IMR-90 (cell line): ENCODE measurements around the gene SNAPC2. TPM values are rescaled to one million over a fixed set of nuclear protein-coding genes. Genes with fewer than 3 reads are reported as not detected.

Experiments used
- ATAC-seq: fragments of 200-7000 bp; cut with Tn5 transposase; 2 replicates; pipeline ENCODE4 v1.9.1; 2020; ENCODE audit warnings: low read depth, mild to moderate bottlenecking, moderate library complexity
- BruUV-seq: library from RNA; stranded (reverse); fragments of 400-500 nt; replicated peaks from 2 replicates; lab custom pipeline; 2021; lab: Mats Ljungman, UMichigan
- CTCF ChIA-PET: fragments of 300-600 bp; formaldehyde crosslinking; extraction: SDS; loops from one replicate; lab custom pipeline; 2021; ENCODE audit warnings: antibody characterized with exemption; lab: Yijun Ruan, JAX
- POLR2A ChIA-PET: fragments of 300-600 bp; sonication (Branson Sonifier 250); formaldehyde crosslinking; loops from one replicate; lab custom pipeline; 2022; ENCODE audit warnings: antibody characterized with exemption; ENCODE audit not compliant: unreplicated experiment; lab: Charles Lee
- DNase-seq: peaks from one replicate; pipeline ENCODE4 v3.0.0; 2013
- H2AFZ ChIP-seq: replicated peaks from 2 replicates; pipeline ENCODE3; 2013; ENCODE audit warnings: low read length, mild to moderate bottlenecking; ENCODE audit not compliant: poor library complexity
- H2AK5ac ChIP-seq: 2 replicates; pipeline ENCODE4 v1.6.1; 2013; ENCODE audit warnings: low read depth, low read length, inconsistent platforms
- H2AK9ac ChIP-seq: replicated peaks from 2 replicates; pipeline ENCODE3; 2013; ENCODE audit warnings: mild to moderate bottlenecking, low read depth, low read length, moderate library complexity; ENCODE audit not compliant: poor library complexity
- H2BK120ac ChIP-seq: 2 replicates; pipeline ENCODE4 v1.6.1; 2013; ENCODE audit warnings: low read depth, low read length, inconsistent platforms
- H2BK15ac ChIP-seq: 3 replicates; pipeline ENCODE4 v1.6.1; 2013; ENCODE audit warnings: low read depth, low read length, inconsistent platforms
- H2BK20ac ChIP-seq: 2 replicates; pipeline ENCODE4 v1.6.1; 2013; ENCODE audit warnings: low read depth, mild to moderate bottlenecking, inconsistent platforms, low read length, moderate library complexity
- H2BK5ac ChIP-seq: 2 replicates; pipeline ENCODE4 v1.6.1; 2013; ENCODE audit warnings: mild to moderate bottlenecking, low read depth, low read length, inconsistent platforms; ENCODE audit not compliant: poor library complexity, severe bottlenecking
- H3K14ac ChIP-seq: replicated peaks from 2 replicates; pipeline ENCODE4 v1.6.1; 2013; ENCODE audit warnings: low read depth, low read length, inconsistent platforms
- H3K18ac ChIP-seq: 2 replicates; pipeline ENCODE4 v1.6.1; 2013; ENCODE audit warnings: low read depth, low read length, control low read depth
- H3K23ac ChIP-seq: 2 replicates; pipeline ENCODE4 v1.6.1; 2013; ENCODE audit warnings: low read depth, low read length, inconsistent platforms
- H3K27ac ChIP-seq: 2 replicates; pipeline ENCODE4 v1.5.1; 2013; ENCODE audit warnings: mild to moderate bottlenecking, control low read depth, low read length; ENCODE audit not compliant: insufficient read depth
- H3K27me3 ChIP-seq: 2 replicates; pipeline ENCODE4 v1.6.1; 2013; ENCODE audit warnings: low read length; ENCODE audit not compliant: control insufficient read depth, insufficient read depth
- H3K36me3 ChIP-seq: 2 replicates; pipeline ENCODE4 v1.6.1; 2013; ENCODE audit warnings: low read length, mixed read lengths; ENCODE audit not compliant: control insufficient read depth, insufficient read depth
- H3K4ac ChIP-seq: 2 replicates; pipeline ENCODE4 v1.6.1; 2013; ENCODE audit warnings: low read depth, low read length, inconsistent platforms
- H3K4me1 ChIP-seq: 2 replicates; pipeline ENCODE4 v1.6.1; 2013; ENCODE audit warnings: low read length, mixed read lengths; ENCODE audit not compliant: control insufficient read depth, insufficient read depth
- H3K4me2 ChIP-seq: 2 replicates; pipeline ENCODE4 v1.6.1; 2013; ENCODE audit warnings: low read depth, mild to moderate bottlenecking, control low read depth, low read length, moderate library complexity
- H3K4me3 ChIP-seq: 2 replicates; pipeline ENCODE4 v1.5.1; 2013; ENCODE audit warnings: low read depth, mild to moderate bottlenecking, control low read depth, low read length, moderate library complexity; ENCODE audit not compliant: insufficient read depth
- H3K56ac ChIP-seq: 2 replicates; pipeline ENCODE4 v1.6.1; 2013; ENCODE audit warnings: low read length, inconsistent platforms; ENCODE audit not compliant: insufficient read depth; ENCODE audit errors: extremely low read depth
- H3K79me1 ChIP-seq, 2 experiments: 2 replicates each; pipeline ENCODE4 v1.6.1; 2013; ENCODE audit warnings: low read length in 2 of 2, inconsistent platforms in 1 of 2, low read depth in 1 of 2
- H3K9ac ChIP-seq: 2 replicates; pipeline ENCODE4 v1.6.1; 2013; ENCODE audit warnings: low read depth, low read length, control low read depth
- H3K9me1 ChIP-seq: 2 replicates; pipeline ENCODE4 v1.6.1; 2013; ENCODE audit warnings: low read length, inconsistent platforms; ENCODE audit not compliant: insufficient read depth
- H3K9me3 ChIP-seq: 2 replicates; pipeline ENCODE4 v1.6.1; 2013; ENCODE audit warnings: low read length; ENCODE audit not compliant: control insufficient read depth, insufficient read depth
- H4K20me1 ChIP-seq: 2 replicates; pipeline ENCODE4 v1.6.1; 2013; ENCODE audit warnings: low read length, inconsistent platforms; ENCODE audit not compliant: insufficient read depth
- H4K5ac ChIP-seq: 2 replicates; pipeline ENCODE4 v1.6.1; 2013; ENCODE audit warnings: mild to moderate bottlenecking, low read depth, low read length, control low read depth
- H4K8ac ChIP-seq, 2 experiments: 2 replicates each; pipeline ENCODE4 v1.6.1; 2013; ENCODE audit warnings: low read depth in 2 of 2, low read length in 2 of 2, control low read depth in 1 of 2, inconsistent platforms in 1 of 2
- H4K91ac ChIP-seq: 2 replicates; pipeline ENCODE4 v1.6.1; 2013; ENCODE audit warnings: low read depth, low read length, inconsistent platforms; ENCODE audit not compliant: insufficient read depth
- BHLHE40 ChIP-seq: fragments of 150-350 bp; IDR thresholded peaks from 2 replicates; pipeline ENCODE4 v1.6.1; 2016; ENCODE audit warnings: mild to moderate bottlenecking, low read depth, low read length
- CEBPB ChIP-seq: IDR thresholded peaks from 2 replicates; pipeline ENCODE4 v1.6.1; 2012; ENCODE audit warnings: low read depth, low read length, improper control_type of control experiment
- ELK1 ChIP-seq: fragments of 150-350 bp; IDR thresholded peaks from 2 replicates; pipeline ENCODE4 v1.6.1; 2016; ENCODE audit warnings: low read depth, mild to moderate bottlenecking, low read length, moderate library complexity, borderline replicate concordance
- MAFK ChIP-seq: IDR thresholded peaks from 2 replicates; pipeline ENCODE4 v1.6.1; 2012; ENCODE audit warnings: low read depth, low read length, improper control_type of control experiment
- MAZ ChIP-seq: IDR thresholded peaks from 2 replicates; pipeline ENCODE4 v1.6.1; 2012; ENCODE audit warnings: low read depth, mild to moderate bottlenecking, low read length, improper control_type of control experiment, moderate library complexity, borderline replicate concordance
- MXI1 ChIP-seq: IDR thresholded peaks from 2 replicates; pipeline ENCODE4 v1.6.1; 2012; ENCODE audit warnings: low read depth, mild to moderate bottlenecking, low read length, moderate library complexity, borderline replicate concordance
- POLR2A ChIP-seq: IDR thresholded peaks from 2 replicates; pipeline ENCODE4 v1.6.1; 2012; ENCODE audit warnings: mild to moderate bottlenecking, low read depth, low read length
- RAD21 ChIP-seq: IDR thresholded peaks from 2 replicates; pipeline ENCODE4 v1.6.1; 2012; ENCODE audit warnings: low read length, improper control_type of control experiment
- RCOR1 ChIP-seq: IDR thresholded peaks from 2 replicates; pipeline ENCODE4 v1.6.1; 2012; ENCODE audit warnings: mild to moderate bottlenecking, low read length, improper control_type of control experiment; ENCODE audit not compliant: insufficient replicate concordance
- RFX5 ChIP-seq: IDR thresholded peaks from 2 replicates; pipeline ENCODE4 v1.8.0; 2012; ENCODE audit warnings: low read depth, mild to moderate bottlenecking, low read length, moderate library complexity
- SMC3 ChIP-seq: fragments of 150-350 bp; IDR thresholded peaks from 2 replicates; pipeline ENCODE4 v1.6.1; 2016; ENCODE audit warnings: low read depth, mild to moderate bottlenecking, antibody characterized with exemption, low read length, moderate library complexity
- WGBS, 2 experiments: methylation state at CpG; one replicate each; pipeline versions ENCODE4 v1.1.5 to v1.1.7; 2013; ENCODE audit warnings: missing lambda C conversion rate in 2 of 2; ENCODE audit not compliant: insufficient read length in 1 of 2; ENCODE audit errors: extremely low coverage in 2 of 2; 5-methylcytosine and 5-hydroxymethylcytosine counted together
- dilution Hi-C: fragments of 300-500 bp; cut with HindIII; formaldehyde crosslinking; loops from one replicate; pipeline ENCODE4 v1.14.3; 2018; ENCODE audit warnings: low sequenced_read_pairs; ENCODE audit not compliant: unreplicated experiment
- in situ Hi-C: fragments of 300-500 bp; cut with MboI; formaldehyde crosslinking; loops from 3 replicates; pipeline ENCODE4 v1.14.3; 2019; ENCODE audit warnings: low sequenced_read_pairs, inconsistent platforms, mixed read lengths
- intact Hi-C: fragments of 100-400 bp; cut with micrococcal nuclease; formaldehyde crosslinking; loops from 2 replicates; pipeline ENCODE4 v1.10.0; 2022
- polyA plus RNA-seq, 3 experiments: library from polyadenylated mRNA; depleted of rRNA; stranded (reverse); fragments of >200 nt; gene quantifications; 2 replicates each; pipeline ENCODE4 v1.2.3, GENCODE V29; 2012; ENCODE audit warnings: low replicate concordance in 1 of 3
- total RNA-seq: library from RNA; depleted of rRNA; stranded (reverse); fragments of >200 nt; gene quantifications from 2 replicates; pipeline ENCODE4 v1.2.3, GENCODE V29; 2012
- TF ChIP-seq, protein P1 (sequence below): fragments of 150-350 bp; IDR thresholded peaks from 2 replicates; pipeline ENCODE4 v1.6.1; 2017; ENCODE audit warnings: mild to moderate bottlenecking, antibody characterized with exemption, low read length, low read depth
- TF ChIP-seq, protein P2 (sequence below): conservative IDR thresholded peaks from 2 replicates; pipeline ENCODE4 v1.5.1; 2012; ENCODE audit warnings: mild to moderate bottlenecking, low read depth, low read length, improper control_type of control experiment

The SNAPC2 gene
- total and polyA plus RNA-seq, 2 of the 4 experiments (the other 2 are of a cell fraction): 12.5 to 29.2 TPM

DNA sequence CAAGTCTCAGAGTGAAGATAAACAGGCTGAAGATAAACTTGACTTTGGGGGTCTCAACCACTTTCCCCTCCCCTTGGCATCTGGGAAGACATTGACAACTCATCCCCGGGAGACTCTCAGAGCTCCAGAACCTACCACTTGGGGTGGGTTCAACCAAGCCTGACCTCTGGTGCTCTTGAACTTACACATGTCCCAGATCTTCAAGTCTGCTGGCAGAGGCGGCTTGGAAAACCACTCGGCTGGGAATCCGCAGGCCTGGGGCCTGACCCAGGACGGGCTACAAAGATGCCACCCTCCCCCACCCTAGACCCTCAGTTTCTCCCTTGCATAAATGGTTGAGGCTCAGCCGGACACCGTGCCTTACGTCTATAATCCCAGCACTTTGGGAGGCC, 31.3 kb upstream of the SNAPC2 start:
- no peaks in the 10 kb centered on the region for H4K20me1 ChIP-seq
- H4K91ac ChIP-seq: peak overlapping the region; percentile 52; the same call in 1 of the 2 replicates
- H3K23ac ChIP-seq: peak overlapping the region; percentile 31; the same call in 1 of the 2 replicates
- no TSS peak for BruUV-seq
- ATAC-seq: peak; percentile 3
- H3K18ac ChIP-seq: no peak overlapping the region
- H2BK15ac ChIP-seq: no peak overlapping the region
- intact Hi-C loops: no loop called here
- peaks cover 4% of the 10 kb centered on the region; the same call in 1 of the 2 replicates for H3K4me1 ChIP-seq
- no peak overlapping the region for H2BK20ac ChIP-seq
- H3K79me1 ChIP-seq: peaks cover 6 to 31% of the 10 kb centered on the region in 2 experiments
- no peak for DNase-seq
- peak overlapping the region; percentile 58 for H3K4ac ChIP-seq
- peak overlapping the region; percentile 73 for H3K9ac ChIP-seq
- 0 out of 2 replicates have a peak overlapping the region, but pooled peaks have one; percentile 3 for H3K56ac ChIP-seq
- peak overlapping the region; percentile 89 for H3K14ac ChIP-seq
- POLR2A ChIA-PET: no interaction called here
- WGBS, 2 experiments: 55% methylated on average over 4 of the region's 8 CpGs; no CpG with 5 or more reads in 1 of the 2 experiments
- peak overlapping the region; percentile 81 to 89 for H4K8ac ChIP-seq
- CTCF ChIA-PET: interaction anchor here (0.9 kb wide), 1 partner anchor 15 kb away, joined by 3 read pairs; the partner anchor contains the start of gene MAP2K7
- H3K36me3 ChIP-seq: no peaks in the 10 kb centered on the region
- no peak overlapping the region for H4K5ac ChIP-seq
- peak overlapping the region; percentile 35 for H2BK5ac ChIP-seq
- H3K4me2 ChIP-seq: peak overlapping the region; percentile 79
- TF ChIP-seq MAFK (no peak), BHLHE40 (no peak), SMC3 (no peak), MAZ (no peak), MXI1 (no peak), POLR2A (no peak), RCOR1 (no peak), CEBPB (no peak), RFX5 (no peak), ELK1 (no peak), RAD21 (no peak)
- TF ChIP-seq, protein P1, sequence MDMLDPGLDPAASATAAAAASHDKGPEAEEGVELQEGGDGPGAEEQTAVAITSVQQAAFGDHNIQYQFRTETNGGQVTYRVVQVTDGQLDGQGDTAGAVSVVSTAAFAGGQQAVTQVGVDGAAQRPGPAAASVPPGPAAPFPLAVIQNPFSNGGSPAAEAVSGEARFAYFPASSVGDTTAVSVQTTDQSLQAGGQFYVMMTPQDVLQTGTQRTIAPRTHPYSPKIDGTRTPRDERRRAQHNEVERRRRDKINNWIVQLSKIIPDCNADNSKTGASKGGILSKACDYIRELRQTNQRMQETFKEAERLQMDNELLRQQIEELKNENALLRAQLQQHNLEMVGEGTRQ: no peak
- TF ChIP-seq, protein P2, sequence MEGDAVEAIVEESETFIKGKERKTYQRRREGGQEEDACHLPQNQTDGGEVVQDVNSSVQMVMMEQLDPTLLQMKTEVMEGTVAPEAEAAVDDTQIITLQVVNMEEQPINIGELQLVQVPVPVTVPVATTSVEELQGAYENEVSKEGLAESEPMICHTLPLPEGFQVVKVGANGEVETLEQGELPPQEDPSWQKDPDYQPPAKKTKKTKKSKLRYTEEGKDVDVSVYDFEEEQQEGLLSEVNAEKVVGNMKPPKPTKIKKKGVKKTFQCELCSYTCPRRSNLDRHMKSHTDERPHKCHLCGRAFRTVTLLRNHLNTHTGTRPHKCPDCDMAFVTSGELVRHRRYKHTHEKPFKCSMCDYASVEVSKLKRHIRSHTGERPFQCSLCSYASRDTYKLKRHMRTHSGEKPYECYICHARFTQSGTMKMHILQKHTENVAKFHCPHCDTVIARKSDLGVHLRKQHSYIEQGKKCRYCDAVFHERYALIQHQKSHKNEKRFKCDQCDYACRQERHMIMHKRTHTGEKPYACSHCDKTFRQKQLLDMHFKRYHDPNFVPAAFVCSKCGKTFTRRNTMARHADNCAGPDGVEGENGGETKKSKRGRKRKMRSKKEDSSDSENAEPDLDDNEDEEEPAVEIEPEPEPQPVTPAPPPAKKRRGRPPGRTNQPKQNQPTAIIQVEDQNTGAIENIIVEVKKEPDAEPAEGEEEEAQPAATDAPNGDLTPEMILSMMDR: no peak
- peak overlapping the region; percentile 91 for H2AFZ ChIP-seq
- dilution Hi-C loops: no loop called here
- H3K27me3 ChIP-seq: no peaks in the 10 kb centered on the region
- no peaks in the 10 kb centered on the region for H3K9me3 ChIP-seq
- H3K4me3 ChIP-seq: peak overlapping the region; percentile 79
- peak overlapping the region; percentile 70 for H2AK5ac ChIP-seq
- peak overlapping the region; percentile 40; the same call in 1 of the 2 replicates for H3K27ac ChIP-seq
- in situ Hi-C loops: no loop called here
- 0 out of 2 replicates have a peak, but pooled peaks cover 2% of the 10 kb centered on the region for H3K9me1 ChIP-seq
- H2AK9ac ChIP-seq: peak overlapping the region; percentile 94
- peak overlapping the region; percentile 36; the same call in 1 of the 2 replicates for H2BK120ac ChIP-seq
